Measurements from ENCODE around the gene TRIM66.

Gene TRIM66

DNA sequence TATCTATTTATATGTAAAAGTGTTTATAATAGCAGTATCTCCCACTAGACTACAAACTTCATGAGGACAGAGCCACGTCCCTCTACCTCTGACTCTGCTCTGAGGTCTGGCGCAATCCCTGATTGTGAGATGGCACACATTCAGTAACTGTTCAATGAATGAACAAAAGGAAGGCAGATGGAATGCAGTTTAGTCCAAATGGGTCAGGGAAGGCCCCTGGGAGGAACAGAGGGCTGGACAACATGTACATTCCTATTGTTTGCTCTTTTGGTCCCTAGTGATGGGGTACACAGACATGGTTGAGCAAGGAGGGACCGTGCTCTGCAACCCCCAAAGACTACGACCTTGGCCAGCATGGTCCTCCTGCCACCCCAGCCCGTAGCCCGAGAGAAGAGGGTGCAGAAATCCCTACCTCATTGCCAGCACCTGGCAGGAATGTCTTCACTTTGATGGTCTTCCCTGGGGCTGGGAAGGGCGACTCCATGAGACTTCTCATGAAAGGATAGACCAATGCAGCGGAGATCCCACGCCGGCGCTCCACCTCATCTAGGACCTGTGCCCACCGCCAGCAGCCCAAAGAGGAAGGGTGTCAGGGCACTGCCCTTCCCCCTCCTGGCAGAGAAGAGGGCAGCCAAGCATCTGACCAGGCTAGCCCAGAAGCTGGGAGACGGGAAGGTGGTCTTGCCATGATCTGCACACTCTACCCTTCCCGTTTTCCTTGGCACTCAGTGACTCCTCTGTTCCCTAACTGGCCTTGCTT lies 24.4 kb upstream of the TRIM66 start:
- no peak for ATAC-seq (ENCODE audit: insufficient read depth, low read depth)
- H3K4me3 ChIP-seq (ENCODE audit: low read depth in 1 of 2, low read length in 2 of 2), result no peak overlapping the region
- peaks cover 10% of the 10 kb centered on the region for H4K20me1 ChIP-seq (ENCODE audit: insufficient read depth, low read length)
- H3K4me2 ChIP-seq (ENCODE audit: insufficient read depth, low read length), result no peak overlapping the region
- DNase-seq, result no peak
- TF ChIP-seq, protein P1, sequence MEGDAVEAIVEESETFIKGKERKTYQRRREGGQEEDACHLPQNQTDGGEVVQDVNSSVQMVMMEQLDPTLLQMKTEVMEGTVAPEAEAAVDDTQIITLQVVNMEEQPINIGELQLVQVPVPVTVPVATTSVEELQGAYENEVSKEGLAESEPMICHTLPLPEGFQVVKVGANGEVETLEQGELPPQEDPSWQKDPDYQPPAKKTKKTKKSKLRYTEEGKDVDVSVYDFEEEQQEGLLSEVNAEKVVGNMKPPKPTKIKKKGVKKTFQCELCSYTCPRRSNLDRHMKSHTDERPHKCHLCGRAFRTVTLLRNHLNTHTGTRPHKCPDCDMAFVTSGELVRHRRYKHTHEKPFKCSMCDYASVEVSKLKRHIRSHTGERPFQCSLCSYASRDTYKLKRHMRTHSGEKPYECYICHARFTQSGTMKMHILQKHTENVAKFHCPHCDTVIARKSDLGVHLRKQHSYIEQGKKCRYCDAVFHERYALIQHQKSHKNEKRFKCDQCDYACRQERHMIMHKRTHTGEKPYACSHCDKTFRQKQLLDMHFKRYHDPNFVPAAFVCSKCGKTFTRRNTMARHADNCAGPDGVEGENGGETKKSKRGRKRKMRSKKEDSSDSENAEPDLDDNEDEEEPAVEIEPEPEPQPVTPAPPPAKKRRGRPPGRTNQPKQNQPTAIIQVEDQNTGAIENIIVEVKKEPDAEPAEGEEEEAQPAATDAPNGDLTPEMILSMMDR (IDR thresholded peaks at IDR 0.05; ENCODE audit: borderline replicate concordance, extremely low read depth, low read length, poor library complexity, severe bottlenecking), result no peak
- no peak for TF ChIP-seq EZH2 (IDR thresholded peaks at IDR 0.05; ENCODE audit: borderline replicate concordance, low read depth, low read length, severe bottlenecking)
- no peaks in the 10 kb centered on the region for H3K27me3 ChIP-seq (ENCODE audit: insufficient read depth, low read length, poor library complexity)
- H3K79me2 ChIP-seq (ENCODE audit: insufficient read depth, low read length), result no peaks in the 10 kb centered on the region
- H3K9ac ChIP-seq (ENCODE audit: low read depth, low read length), result no peak overlapping the region
- no peaks in the 10 kb centered on the region for H3K36me3 ChIP-seq (ENCODE audit: insufficient read depth, low read length)
- H3K27ac ChIP-seq (ENCODE audit: low read length), result no peak overlapping the region
- H3K9me3 ChIP-seq (ENCODE audit: insufficient read depth, low read length, severe bottlenecking), result no peaks in the 10 kb centered on the region
- H3K4me1 ChIP-seq (ENCODE audit: insufficient read depth, low read length), result no peaks in the 10 kb centered on the region
- no peak overlapping the region for H2AFZ ChIP-seq (ENCODE audit: low read depth, low read length)

DNA sequence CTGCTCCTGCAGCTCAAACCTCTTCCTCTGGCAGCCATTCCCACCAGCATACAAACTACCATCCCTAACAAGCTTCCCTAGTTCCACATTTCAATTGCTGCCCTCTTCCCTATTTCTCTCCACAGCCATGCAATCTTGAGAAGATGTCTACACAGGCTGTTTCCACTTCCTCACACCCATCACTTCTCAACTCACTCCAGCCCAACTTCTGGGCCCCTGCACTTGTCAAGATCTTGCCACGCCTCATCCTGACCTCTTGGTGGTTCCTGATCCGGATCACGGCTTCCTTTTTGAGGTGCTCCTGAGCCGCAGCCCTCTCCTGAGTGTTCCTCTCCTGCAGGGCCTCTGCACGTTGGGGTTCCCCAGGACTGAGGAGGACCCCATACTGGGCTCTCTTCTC lies 22.7 kb upstream of the TRIM66 start:
- H3K9ac ChIP-seq (ENCODE audit: low read depth, low read length), result no peak overlapping the region
- H3K27me3 ChIP-seq (ENCODE audit: insufficient read depth, low read length, poor library complexity), result no peaks in the 10 kb centered on the region
- H2AFZ ChIP-seq (ENCODE audit: low read depth, low read length), result no peak overlapping the region
- no peak overlapping the region for H3K4me2 ChIP-seq (ENCODE audit: insufficient read depth, low read length)
- H3K9me3 ChIP-seq (ENCODE audit: insufficient read depth, low read length, severe bottlenecking), result no peaks in the 10 kb centered on the region
- H3K4me3 ChIP-seq (ENCODE audit: low read depth in 1 of 2, low read length in 2 of 2), result no peak overlapping the region
- DNase-seq, result no peak
- TF ChIP-seq, protein P1 (IDR thresholded peaks at IDR 0.05; ENCODE audit: borderline replicate concordance, extremely low read depth, low read length, poor library complexity, severe bottlenecking), result no peak
- TF ChIP-seq EZH2 (IDR thresholded peaks at IDR 0.05; ENCODE audit: borderline replicate concordance, low read depth, low read length, severe bottlenecking), result no peak
- H3K36me3 ChIP-seq (ENCODE audit: insufficient read depth, low read length), result no peaks in the 10 kb centered on the region
- ATAC-seq (ENCODE audit: insufficient read depth, low read depth), result no peak
- no peak overlapping the region for H3K27ac ChIP-seq (ENCODE audit: low read length)
- peaks cover 10% of the 10 kb centered on the region; the same call in 1 of the 2 replicates for H4K20me1 ChIP-seq (ENCODE audit: insufficient read depth, low read length)
- no peaks in the 10 kb centered on the region for H3K4me1 ChIP-seq (ENCODE audit: insufficient read depth, low read length)
- H3K79me2 ChIP-seq (ENCODE audit: insufficient read depth, low read length), result no peaks in the 10 kb centered on the region

DNA sequence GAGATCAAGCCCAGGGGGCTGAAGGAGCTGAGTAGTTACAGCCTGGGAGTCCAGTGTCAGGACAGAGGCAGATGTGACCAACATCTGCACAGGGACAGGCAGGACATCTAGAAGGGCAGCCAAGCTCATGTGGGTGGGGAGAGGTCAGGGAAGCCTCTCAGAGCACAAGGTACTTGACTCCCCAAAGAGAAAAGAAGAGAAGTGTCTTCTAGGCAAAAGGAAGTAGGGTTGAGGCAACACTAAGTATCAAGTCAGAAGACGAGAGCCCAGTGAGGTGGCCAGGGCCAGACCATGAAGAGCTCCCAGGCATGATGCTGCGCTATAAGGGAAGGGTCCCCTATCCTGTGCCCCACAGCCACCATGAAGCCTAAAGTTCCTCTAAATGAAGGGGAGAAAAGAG lies 21.7 kb upstream of the TRIM66 start:
- Histone ChIP-seq H3K36me3 (ENCODE audit: insufficient read depth, low read length) (no peaks in the 10 kb centered on the region), H3K27me3 (ENCODE audit: insufficient read depth, low read length, poor library complexity) (no peaks in the 10 kb centered on the region), H2AFZ (ENCODE audit: low read depth, low read length) (no peak overlapping the region), H3K79me2 (ENCODE audit: insufficient read depth, low read length) (no peaks in the 10 kb centered on the region), H4K20me1 (ENCODE audit: insufficient read depth, low read length) (peaks cover 10% of the 10 kb centered on the region; the same call in 1 of the 2 replicates), H3K9me3 (ENCODE audit: insufficient read depth, low read length, severe bottlenecking) (no peaks in the 10 kb centered on the region), H3K4me2 (ENCODE audit: insufficient read depth, low read length) (no peak overlapping the region), H3K4me1 (ENCODE audit: insufficient read depth, low read length) (no peaks in the 10 kb centered on the region), H3K9ac (ENCODE audit: low read depth, low read length) (no peak overlapping the region), H3K27ac (ENCODE audit: low read length) (no peak overlapping the region), H3K4me3 (ENCODE audit: low read depth in 1 of 2, low read length in 2 of 2) (no peak overlapping the region)
- no peak for ATAC-seq (ENCODE audit: insufficient read depth, low read depth)
- no peak for DNase-seq
- no peak for TF ChIP-seq EZH2 (IDR thresholded peaks at IDR 0.05; ENCODE audit: borderline replicate concordance, low read depth, low read length, severe bottlenecking)
- TF ChIP-seq, protein P1 (IDR thresholded peaks at IDR 0.05; ENCODE audit: borderline replicate concordance, extremely low read depth, low read length, poor library complexity, severe bottlenecking), result no peak
